ENCODE results near the gene KAT14.

GRCh38 chr20:18188434-18188833 is 50.8 kb downstream of the KAT14 start:
- TF ChIP-seq CTCF (IDR thresholded peaks at IDR 0.05) (no peak), POLR2A (IDR thresholded peaks at IDR 0.05) (no peak)

Data from uterus (tissue), 2 donors.